GM12873 (cell line): ENCODE measurements around the gene SUFU.

ENCODE experiments used
- TF ChIP-seq, protein P1 (sequence below): IDR thresholded peaks from 2 replicates; pipeline ENCODE4 v1.5.1; 2012; ENCODE audit warnings: low read depth, mild to moderate bottlenecking, moderate library complexity, low read length, control low read depth; ENCODE audit not compliant: insufficient read depth; ENCODE audit errors: missing control alignments

Gene SUFU

DNA sequence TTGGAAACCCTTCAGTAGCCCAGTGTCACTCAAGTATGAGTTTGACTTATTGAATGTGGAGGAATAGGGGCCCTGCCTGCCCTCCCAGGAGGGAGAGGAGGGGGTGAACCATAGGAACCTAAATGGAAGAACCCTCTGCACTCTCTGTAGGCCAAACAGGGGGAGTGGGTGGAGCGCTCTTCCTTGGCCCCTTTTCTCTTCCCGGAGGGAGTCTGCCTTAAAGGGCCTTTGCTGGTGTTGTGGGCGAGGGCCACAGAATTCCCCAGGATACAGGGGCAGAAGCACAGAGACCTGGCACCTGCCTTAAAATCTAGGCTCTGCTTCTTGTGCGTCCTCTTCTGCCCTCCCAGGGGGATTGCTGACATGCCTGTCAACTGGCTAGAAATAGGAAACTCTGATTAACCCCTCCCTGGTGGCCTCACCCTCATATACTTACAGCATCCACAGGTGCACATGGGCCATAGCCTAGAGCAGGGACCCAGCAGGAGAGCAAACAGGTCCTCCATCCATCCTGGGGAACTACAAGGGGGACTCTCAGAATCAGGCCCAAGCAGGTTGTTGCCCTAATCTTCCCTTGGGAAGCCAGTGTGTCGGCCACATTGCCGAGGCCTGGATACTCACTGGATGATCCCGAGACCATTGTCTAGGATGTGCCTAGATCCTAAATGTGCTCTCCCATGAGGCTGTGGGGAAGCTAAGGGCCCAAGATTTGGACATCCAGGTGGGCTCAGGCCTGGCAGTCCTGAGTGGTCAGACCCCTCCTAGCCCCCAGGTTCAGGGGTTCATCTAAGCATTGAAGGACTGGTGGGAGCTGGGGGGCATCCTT is 143.9 kb downstream of the SUFU start:
- TF ChIP-seq, protein P1, sequence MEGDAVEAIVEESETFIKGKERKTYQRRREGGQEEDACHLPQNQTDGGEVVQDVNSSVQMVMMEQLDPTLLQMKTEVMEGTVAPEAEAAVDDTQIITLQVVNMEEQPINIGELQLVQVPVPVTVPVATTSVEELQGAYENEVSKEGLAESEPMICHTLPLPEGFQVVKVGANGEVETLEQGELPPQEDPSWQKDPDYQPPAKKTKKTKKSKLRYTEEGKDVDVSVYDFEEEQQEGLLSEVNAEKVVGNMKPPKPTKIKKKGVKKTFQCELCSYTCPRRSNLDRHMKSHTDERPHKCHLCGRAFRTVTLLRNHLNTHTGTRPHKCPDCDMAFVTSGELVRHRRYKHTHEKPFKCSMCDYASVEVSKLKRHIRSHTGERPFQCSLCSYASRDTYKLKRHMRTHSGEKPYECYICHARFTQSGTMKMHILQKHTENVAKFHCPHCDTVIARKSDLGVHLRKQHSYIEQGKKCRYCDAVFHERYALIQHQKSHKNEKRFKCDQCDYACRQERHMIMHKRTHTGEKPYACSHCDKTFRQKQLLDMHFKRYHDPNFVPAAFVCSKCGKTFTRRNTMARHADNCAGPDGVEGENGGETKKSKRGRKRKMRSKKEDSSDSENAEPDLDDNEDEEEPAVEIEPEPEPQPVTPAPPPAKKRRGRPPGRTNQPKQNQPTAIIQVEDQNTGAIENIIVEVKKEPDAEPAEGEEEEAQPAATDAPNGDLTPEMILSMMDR: no peak

DNA sequence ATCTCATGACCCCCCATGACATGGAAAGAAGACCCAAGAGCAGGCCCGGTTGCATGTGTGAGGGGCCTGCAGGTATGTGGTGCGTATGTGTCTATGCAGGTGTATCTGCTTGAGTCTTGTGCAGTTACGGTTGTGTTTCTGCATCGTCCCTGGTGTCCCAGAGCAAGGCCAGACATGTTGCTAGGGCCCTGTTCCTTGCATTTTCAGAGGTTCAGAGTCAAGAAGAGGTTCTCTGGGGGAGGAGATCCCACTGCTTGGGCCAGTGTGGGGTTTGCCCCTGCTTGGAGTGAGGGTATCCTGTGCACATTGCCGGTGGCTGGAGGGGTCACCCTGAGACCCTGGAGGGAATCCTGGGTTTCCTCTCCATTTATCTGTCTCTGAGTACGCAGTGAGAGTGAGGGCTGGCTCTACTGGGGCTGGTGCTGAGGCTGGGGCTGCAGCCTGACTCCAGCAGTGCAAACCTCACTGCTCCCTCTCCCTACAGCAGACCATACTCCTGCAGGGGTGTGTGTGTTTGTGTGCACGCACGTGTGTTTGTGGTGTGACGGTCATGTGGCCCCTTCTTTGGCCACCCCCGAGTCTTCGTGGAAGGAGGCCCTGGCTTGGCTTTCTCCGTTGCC is 144.6 kb downstream of the SUFU start:
- TF ChIP-seq, protein P1: no peak

DNA sequence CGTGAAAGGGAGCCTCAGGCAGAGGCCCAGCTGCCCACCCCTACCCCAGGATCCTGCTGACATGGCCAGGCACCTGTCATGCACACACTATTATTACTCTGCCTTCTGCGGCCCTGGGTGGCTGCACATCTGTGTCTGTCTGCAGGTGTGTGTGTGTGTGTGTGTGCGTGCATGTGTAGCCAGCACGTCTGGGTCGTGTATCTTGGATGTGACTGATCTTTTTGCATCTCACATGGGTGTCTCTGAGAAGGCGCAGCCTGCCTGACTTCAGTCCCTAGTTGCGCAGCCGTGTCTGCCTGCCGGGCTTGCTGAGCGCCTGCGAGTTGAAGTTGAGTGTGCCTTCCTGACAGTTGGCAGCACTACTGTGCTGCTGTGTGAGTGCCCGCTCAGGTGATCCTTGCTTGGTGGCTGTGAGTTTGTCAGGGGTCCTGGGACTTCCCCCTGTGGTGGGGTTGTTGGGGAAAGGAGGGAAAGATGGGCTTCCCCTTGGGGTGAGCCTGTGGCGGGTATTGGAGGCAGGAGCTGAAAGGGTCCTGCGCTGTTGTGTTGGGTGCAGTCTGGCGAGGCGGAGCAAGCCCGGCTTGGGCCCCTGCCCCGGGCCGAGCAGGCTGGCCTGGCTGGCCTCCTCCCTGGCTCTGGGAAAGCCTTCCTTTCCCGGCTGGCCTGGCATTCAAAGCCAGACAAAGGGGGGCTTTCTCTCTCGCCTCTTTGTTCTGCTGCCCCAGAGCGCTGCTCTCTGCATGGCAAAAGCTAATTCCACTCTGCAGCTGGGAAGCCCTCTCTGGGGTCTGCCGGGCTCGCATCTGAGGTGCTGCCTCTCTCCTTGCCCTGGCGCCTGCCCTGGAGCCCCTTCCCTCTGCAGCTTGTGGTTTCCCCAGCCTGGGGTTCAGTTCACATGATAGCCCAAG is 145.4 kb downstream of the SUFU start:
- TF ChIP-seq, protein P1: no peak

DNA sequence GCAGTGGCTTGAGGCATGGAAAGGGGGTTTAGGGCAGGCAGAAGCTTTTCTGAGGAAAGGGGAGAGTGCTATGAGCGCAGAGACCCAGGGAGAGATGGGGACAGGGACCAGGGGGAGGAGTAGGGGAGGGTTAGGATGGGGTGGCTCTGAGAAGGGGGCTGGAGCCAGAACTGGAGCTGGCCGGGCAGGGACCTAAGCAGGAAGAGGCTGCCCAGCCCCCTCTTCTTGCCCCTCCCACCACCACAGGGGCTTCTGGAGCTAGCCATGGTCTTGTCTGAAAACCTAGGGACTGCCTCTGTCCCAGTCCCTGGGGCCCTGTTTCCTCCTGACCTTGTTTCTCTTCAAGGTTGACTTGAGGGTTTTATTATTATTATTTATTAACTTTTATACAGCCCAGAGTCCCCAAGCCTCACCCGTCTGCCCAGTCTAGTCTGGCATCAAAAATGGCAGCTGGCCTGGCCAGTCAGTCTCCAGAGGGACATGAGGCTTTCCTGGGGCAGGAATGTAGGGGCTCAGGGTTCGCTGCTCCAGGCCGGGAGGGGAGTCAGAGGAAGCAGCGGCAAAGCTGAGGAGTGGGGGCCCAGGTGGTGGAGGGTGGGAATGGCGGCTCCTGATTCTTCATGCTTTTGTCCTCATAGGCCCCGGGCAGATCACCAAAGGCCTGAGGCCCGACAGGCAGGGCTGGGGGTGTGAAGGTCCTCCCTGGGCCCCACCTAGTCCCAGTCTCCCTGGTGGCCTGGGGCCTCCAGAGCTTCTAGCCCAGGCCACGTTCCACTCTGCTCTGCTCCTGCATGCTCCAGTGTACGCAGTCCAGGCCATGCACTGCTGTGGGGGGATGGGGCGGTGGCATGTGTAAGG is 146.3 kb downstream of the SUFU start:
- TF ChIP-seq, protein P1: no peak

DNA sequence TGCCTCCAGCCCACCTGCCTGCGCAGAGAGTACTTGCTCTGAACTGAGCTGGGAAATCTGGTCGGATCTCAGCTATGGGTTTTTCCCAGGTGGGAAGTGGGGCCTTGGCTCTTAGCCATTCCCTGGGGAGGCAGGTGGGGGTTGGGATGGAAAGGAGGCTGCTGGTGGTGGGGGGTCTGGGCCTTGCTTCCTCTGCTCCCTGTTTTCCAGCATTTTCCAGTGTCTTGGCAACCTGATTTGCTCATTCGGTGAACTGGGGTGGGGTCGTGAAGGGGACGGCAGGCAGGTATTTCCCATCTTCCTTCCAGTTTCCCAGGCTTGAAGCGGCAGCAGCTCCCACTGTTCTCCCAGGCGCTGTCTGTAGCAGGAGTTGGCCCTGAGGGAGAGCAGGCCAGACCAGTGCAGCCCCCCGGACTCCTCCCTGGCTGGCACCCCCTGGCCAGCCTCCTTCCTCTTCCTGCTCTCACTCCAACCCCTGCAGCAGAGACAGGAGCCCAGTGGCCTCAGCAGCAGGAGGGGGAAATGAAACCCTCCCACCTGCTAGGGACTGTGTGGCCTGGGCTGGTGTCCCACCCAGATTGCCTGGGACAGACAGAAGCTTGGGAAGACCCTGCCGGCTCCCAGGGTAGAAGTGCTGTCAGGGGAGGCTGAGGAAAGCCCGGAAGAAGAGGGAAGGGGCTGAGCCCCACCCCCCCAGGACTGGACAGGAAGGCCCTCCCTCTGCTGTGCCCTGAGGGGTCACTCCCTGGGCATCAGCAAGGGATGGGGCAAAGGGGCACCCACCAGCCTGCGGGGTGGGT is 147.1 kb downstream of the SUFU start:
- TF ChIP-seq, protein P1: no peak

DNA sequence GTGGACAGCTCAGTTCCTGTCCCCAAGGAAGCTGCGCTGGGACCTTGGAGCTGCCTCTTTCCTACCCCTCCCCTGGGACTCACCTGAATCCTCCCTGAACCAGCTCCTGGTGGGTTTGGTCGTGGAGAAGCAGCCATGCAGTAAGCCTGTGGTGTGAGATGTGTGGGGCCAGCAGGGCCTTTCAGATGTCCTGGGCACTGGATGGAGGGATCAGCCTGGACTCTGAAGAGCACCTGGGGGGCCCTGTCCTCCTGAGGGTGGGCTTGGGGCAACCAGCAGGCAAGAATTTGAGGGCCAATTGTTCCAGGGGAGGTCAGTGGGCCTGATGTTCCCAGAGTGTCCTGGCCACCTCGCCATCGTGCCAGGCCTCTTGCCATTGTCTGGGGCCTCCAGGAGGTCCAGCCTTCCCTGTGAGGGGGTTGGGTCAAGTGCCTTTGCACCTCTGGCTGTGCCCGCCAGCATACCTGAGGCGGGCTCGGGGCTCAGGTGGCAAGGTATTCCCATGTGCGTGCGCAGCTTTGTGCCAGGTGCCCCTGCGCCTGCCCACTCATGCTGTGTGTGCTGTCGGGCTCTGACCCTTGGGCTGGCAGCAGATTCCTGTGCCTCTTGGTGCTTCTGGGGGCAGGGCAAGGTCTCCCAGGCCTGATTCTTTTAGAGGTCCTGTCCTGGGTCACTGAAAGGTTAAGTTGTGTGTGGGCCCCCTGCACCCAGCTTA is 147.8 kb downstream of the SUFU start:
- TF ChIP-seq, protein P1: no peak
